Liver (tissue), 9 donors: ENCODE measurements around the gene BCAN. TPM values are rescaled to one million over a fixed set of nuclear protein-coding genes. Genes with fewer than 3 reads are reported as not detected.

ENCODE experiments used
- DNase-seq: peaks from one replicate; pipeline ENCODE4 v3.0.0-alpha.2; 2017; ENCODE audit warnings: low spot score
- H3K27ac ChIP-seq, 2 donors: one replicate each; pipeline ENCODE4 v1.7.0; 2013; ENCODE audit warnings: inconsistent platforms in 2 of 2, low read length in 2 of 2, control low read depth in 1 of 2, low read depth in 1 of 2, mild to moderate bottlenecking in 1 of 2
- H3K27me3 ChIP-seq, 4 donors: one replicate each; pipeline versions ENCODE4 v1.6.1 to v1.7.0; 2013; ENCODE audit warnings: low read length in 3 of 4, inconsistent platforms in 1 of 4, mild to moderate bottlenecking in 1 of 4, moderate library complexity in 1 of 4; ENCODE audit not compliant: control insufficient read depth in 4 of 4, insufficient read depth in 4 of 4
- H3K36me3 ChIP-seq, 4 donors: one replicate each; pipeline versions ENCODE4 v1.6.1 to v1.7.0; 2013; ENCODE audit warnings: low read length in 3 of 4, mild to moderate bottlenecking in 3 of 4, low read depth in 1 of 4, moderate library complexity in 1 of 4; ENCODE audit not compliant: control insufficient read depth in 4 of 4, insufficient read depth in 3 of 4
- H3K4me1 ChIP-seq, 4 donors: one replicate each; pipeline versions ENCODE4 v1.6.1 to v1.7.0; 2013; ENCODE audit warnings: low read length in 3 of 4, mild to moderate bottlenecking in 3 of 4, moderate library complexity in 1 of 4; ENCODE audit not compliant: control insufficient read depth in 4 of 4, insufficient read depth in 4 of 4
- H3K4me3 ChIP-seq, 3 donors: one replicate each; pipeline versions ENCODE4 v1.6.1 to v1.7.0; 2013; ENCODE audit warnings: low read length in 3 of 3, control low read depth in 1 of 3, low read depth in 1 of 3, mild to moderate bottlenecking in 1 of 3
- H3K9ac ChIP-seq, 2 donors: one replicate each; pipeline ENCODE4 v1.7.0; 2013; ENCODE audit warnings: low read length in 2 of 2, mild to moderate bottlenecking in 2 of 2, moderate library complexity in 2 of 2, control low read depth in 1 of 2, low read depth in 1 of 2
- H3K9me3 ChIP-seq, 4 donors: one replicate each; pipeline versions ENCODE4 v1.6.1 to v1.7.0; 2013; ENCODE audit warnings: low read length in 3 of 4; ENCODE audit not compliant: control insufficient read depth in 4 of 4
- ATF3 ChIP-seq: IDR thresholded peaks from 2 replicates; pipeline ENCODE4 v1.6.1; 2016; ENCODE audit warnings: antibody characterized with exemption
- CTCF ChIP-seq: fragments of 150-350 bp; IDR thresholded peaks from 2 replicates; pipeline ENCODE4 v1.5.1; 2017; ENCODE audit warnings: improper control_type of control experiment, low read depth, low read length; ENCODE audit not compliant: missing input control
- EGR1 ChIP-seq, 2 donors: IDR thresholded peaks; 2 replicates each; pipeline ENCODE4 v1.6.1; 2016 to 2018; ENCODE audit warnings: antibody characterized with exemption in 2 of 2, low read depth in 2 of 2
- FOXA1 ChIP-seq: IDR thresholded peaks from 2 replicates; pipeline ENCODE4 v1.6.1; 2016; ENCODE audit warnings: antibody characterized with exemption
- FOXA2 ChIP-seq: IDR thresholded peaks from 2 replicates; pipeline ENCODE4 v1.6.1; 2016; ENCODE audit warnings: antibody characterized with exemption
- GABPA ChIP-seq, 2 donors: IDR thresholded peaks in 1 of 2; conservative IDR thresholded peaks in 1 of 2; 2 replicates each; pipeline ENCODE4 v1.6.1; 2016; ENCODE audit warnings: antibody characterized with exemption in 2 of 2, mild to moderate bottlenecking in 1 of 2, moderate library complexity in 1 of 2
- HNF4A ChIP-seq, 2 donors: conservative IDR thresholded peaks; 2 replicates each; pipeline ENCODE4 v1.6.1; 2016; ENCODE audit warnings: antibody characterized with exemption in 2 of 2, mild to moderate bottlenecking in 2 of 2
- HNF4G ChIP-seq: IDR thresholded peaks from 2 replicates; pipeline ENCODE4 v1.6.1; 2016; ENCODE audit warnings: antibody characterized with exemption
- JUND ChIP-seq, 2 donors: IDR thresholded peaks; 2 replicates each; pipeline ENCODE4 v1.6.1; 2016; ENCODE audit warnings: antibody characterized with exemption in 2 of 2
- MAX ChIP-seq: IDR thresholded peaks from 2 replicates; pipeline ENCODE4 v1.6.1; 2016; ENCODE audit warnings: antibody characterized with exemption
- NR2F2 ChIP-seq: IDR thresholded peaks from 2 replicates; pipeline ENCODE4 v1.6.1; 2016; ENCODE audit warnings: antibody characterized with exemption
- RAD21 ChIP-seq, 2 donors: IDR thresholded peaks; 2 replicates each; pipeline ENCODE4 v1.6.1; 2016; ENCODE audit warnings: antibody characterized with exemption in 2 of 2, mild to moderate bottlenecking in 2 of 2
- REST ChIP-seq: IDR thresholded peaks from 2 replicates; pipeline ENCODE4 v1.6.1; 2016; ENCODE audit warnings: antibody characterized with exemption, mild to moderate bottlenecking
- SP1 ChIP-seq: IDR thresholded peaks from 2 replicates; pipeline ENCODE4 v1.6.1; 2018; ENCODE audit warnings: antibody characterized with exemption, mild to moderate bottlenecking
- TAF1 ChIP-seq: conservative IDR thresholded peaks from 2 replicates; pipeline ENCODE4 v1.6.1; 2016; ENCODE audit warnings: antibody characterized with exemption, mild to moderate bottlenecking
- ZBTB33 ChIP-seq: IDR thresholded peaks from 2 replicates; pipeline ENCODE4 v1.6.1; 2016; ENCODE audit warnings: antibody characterized with exemption
- WGBS: extraction: QIAGEN DNeasy Blood & Tissue Kit; methylation state at CpG from one replicate; pipeline ENCODE4 v1.1.7; 2013; 5-methylcytosine and 5-hydroxymethylcytosine counted together
- polyA plus RNA-seq, 2 donors: library from polyadenylated mRNA; stranded (reverse) in 1 of 2; unstranded in 1 of 2; fragments of 200-250 nt in 1 of 2; fragments of >200 nt in 1 of 2; fragmentation: Nextera tagmentation in 1 of 2; extraction: Ambion mirVana in 1 of 2; gene quantifications; one replicate each; pipeline versions ENCODE4 v1.2.1 to v1.2.3, GENCODE V29; 2013 to 2015
- total RNA-seq, 2 donors: library from RNA; depleted of rRNA; stranded (reverse); fragments of >200 nt; gene quantifications; one replicate each; pipeline ENCODE4 v1.2.3, GENCODE V29; 2014
- donor health status: healthy.
- donor health status: healthy.
- donor health status: healthy.
- donor health status: healthy.
- donor health status: healthy.

Gene BCAN
- total and polyA plus RNA-seq, 4 donors: 0.02 TPM; not detected in 3

GRCh38 chr1:156703741-156704140, 61.8 kb downstream of the BCAN start:
- no peak for TF ChIP-seq RAD21 (IDR thresholded peaks at IDR 0.05)
- no peak for TF ChIP-seq ZBTB33
- no peak for TF ChIP-seq EGR1 (IDR thresholded peaks at IDR 0.05; ENCODE audit: low read depth in 2 of 2)
- TF ChIP-seq FOXA2: no peak
- TF ChIP-seq JUND (IDR thresholded peaks at IDR 0.05): no peak
- TF ChIP-seq MAX: no peak
- no peak for TF ChIP-seq SP1
- Histone ChIP-seq H3K4me1 (peaks cover 11 to 19% (median 13%) of the 10 kb centered on the region in 4 donors), H3K9ac (no peak overlapping the region), H3K9me3 (no peaks in the 10 kb centered on the region), H3K27ac (no peak overlapping the region), H3K27me3 (peaks cover 0 to 10% (median 7%) of the 10 kb centered on the region in 4 donors), H3K36me3 (no peaks in the 10 kb centered on the region), H3K4me3 (no peak overlapping the region)
- no peak for DNase-seq
- 34% methylated on average over 4 of the region's 4 CpGs for WGBS

GRCh38 chr1:156704166-156704711, 62.3 kb downstream of the BCAN start:
- no peak for TF ChIP-seq TAF1
- no peak for TF ChIP-seq ZBTB33
- TF ChIP-seq HNF4G: no peak
- TF ChIP-seq RAD21 (IDR thresholded peaks at IDR 0.05): no peak
- TF ChIP-seq GABPA (IDR thresholded peaks at IDR 0.05 in 1 of 2, conservative IDR thresholded peaks at IDR 0.05 in 1 of 2): no peak
- no peak for TF ChIP-seq HNF4A (conservative IDR thresholded peaks at IDR 0.05)
- TF ChIP-seq JUND (IDR thresholded peaks at IDR 0.05): no peak
- no peak for TF ChIP-seq REST
- no peak for TF ChIP-seq NR2F2
- TF ChIP-seq CTCF: no peak
- no peak for TF ChIP-seq ATF3
- no peak for TF ChIP-seq SP1
- no peak for TF ChIP-seq FOXA2
- TF ChIP-seq FOXA1: no peak
- no peak for TF ChIP-seq EGR1 (IDR thresholded peaks at IDR 0.05; ENCODE audit: low read depth in 2 of 2)
- no peak overlapping the region for H3K27ac ChIP-seq
- no peak overlapping the region for H3K9ac ChIP-seq
- H3K36me3 ChIP-seq: no peaks in the 10 kb centered on the region
- no peak for DNase-seq
- WGBS: 55% methylated on average over 10 of the region's 10 CpGs
- H3K4me3 ChIP-seq: no peak overlapping the region
- peaks cover 11 to 19% (median 13%) of the 10 kb centered on the region in 4 donors for H3K4me1 ChIP-seq
- H3K9me3 ChIP-seq: no peaks in the 10 kb centered on the region
- peaks cover 0 to 10% (median 7%) of the 10 kb centered on the region in 4 donors for H3K27me3 ChIP-seq
